ENCODE data around the gene TSHZ2.

The TSHZ2 gene

DNA sequence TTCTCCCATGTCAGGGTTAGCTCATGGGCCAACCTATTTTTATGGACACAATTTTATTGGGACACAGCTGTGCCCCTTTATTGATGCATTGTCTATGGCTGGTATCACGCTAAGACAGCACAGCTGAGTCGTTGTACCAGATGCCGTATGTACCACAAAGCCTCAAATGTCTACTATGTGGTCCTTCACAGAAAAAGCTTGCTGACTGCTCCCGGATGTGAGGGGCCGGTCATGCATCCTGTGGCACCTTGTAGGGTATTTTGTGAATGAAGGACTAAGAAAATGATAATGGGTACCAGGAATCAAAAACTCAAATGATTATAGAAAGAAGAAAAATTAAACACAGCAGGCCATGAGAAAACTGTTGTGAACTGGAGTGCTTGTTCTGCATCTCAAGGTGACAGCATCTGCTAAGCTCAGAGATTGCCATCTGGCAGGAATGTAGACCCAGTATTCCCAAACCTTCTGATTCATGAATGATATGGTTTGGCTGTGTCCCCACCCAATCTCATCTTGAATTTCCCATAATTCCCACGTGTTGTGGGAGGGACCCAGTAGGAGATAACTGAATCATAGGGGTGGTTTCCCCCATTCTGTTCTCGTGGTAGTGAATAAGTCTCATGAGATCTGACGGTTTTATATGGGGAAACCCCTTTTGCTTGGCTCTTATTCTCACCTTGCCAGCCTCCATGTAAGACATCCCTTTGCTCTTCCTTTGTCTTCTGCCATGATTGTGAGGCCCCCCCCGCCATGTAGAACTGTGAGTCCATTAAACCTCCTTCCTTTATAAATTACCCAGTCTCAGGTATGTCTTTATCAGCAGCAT, 248.5 kb downstream of the TSHZ2 start:
- DNase-seq: no peak

DNA sequence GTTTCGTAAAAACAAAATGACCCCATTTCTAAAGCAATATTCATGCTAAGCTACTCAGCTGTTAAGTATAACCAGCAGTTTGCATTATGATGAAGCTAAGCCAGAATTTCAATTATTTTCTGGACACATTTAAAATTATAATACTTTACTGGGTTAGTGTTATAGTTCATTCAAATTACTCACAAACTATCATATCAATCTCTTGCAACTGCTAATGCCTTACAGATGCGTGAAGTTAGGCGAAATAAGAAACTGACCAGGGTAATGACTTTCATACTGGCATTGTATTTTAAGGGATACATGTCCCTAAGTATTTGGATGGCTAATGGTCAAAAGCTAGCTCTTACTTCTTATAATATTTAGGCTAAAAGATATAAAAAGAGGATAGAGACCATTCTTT, 249.6 kb downstream of the TSHZ2 start:
- no peak for DNase-seq

DNA sequence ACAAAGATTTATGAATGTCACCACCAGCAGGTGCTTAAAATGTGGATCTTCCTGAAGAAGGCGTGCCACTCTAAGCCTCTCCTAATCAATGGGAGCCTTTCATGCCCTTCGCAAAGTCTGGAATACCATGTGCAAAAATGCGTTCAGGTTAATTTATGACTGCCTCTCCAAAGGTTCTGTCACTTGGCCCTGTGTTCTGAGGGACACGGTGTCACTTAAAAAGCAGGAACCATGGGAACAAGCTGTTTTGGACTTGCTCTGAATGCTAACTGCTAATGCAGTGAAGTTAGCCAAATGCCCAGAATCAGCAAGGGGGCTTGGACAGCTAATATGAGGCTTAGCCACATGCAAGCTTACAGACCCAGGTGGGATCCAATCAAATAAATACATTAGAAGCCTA, 250.3 kb downstream of the TSHZ2 start:
- no peak for DNase-seq

GRCh38 chr20:53222932-53223331, 250.8 kb downstream of the TSHZ2 start:
- no peak for DNase-seq

GRCh38 chr20:53223626-53224172, 251.5 kb downstream of the TSHZ2 start:
- DNase-seq: no peak

DNA sequence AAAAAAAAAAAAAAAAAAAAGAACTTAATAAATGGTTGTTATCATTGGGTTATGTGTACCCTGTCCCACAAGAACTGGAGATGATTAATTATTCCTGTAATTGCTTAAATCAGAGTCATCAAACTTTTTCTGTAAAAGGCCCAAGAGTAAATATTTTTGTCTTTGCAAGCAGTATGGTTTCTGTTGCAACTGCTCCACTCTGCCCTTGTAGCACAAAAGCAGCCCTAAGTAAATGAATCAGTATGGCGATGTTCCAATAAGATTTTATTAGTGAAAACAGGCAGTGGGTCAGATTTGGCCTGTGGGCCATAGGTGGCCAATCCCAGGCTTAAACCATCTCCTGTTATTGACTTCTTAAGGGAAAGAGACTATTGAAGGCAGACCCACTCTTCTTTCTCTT, 252.7 kb downstream of the TSHZ2 start:
- no peak for DNase-seq

DNA sequence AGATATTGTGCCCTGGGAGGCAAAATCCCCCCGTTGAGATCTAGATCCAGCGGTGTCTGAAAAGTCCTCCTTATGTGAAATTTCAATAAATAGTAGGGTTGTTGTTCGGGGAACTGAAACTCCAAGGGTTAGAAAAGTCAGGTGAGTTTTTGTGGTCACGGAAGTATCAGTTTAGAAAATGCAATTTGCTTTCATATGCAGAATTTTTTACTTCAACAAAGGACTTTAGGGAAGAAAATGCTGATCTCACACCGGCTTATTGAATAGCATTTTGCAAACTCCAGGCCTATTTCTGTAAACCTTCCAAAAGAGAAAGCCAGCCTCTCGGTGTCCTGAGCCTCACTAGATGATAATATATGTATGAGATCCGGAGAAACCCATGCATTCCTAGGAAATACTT, 254.7 kb downstream of the TSHZ2 start:
- DNase-seq: no peak

GRCh38 chr20:53227523-53227922, 255.4 kb downstream of the TSHZ2 start:
- no peak for DNase-seq

DNA sequence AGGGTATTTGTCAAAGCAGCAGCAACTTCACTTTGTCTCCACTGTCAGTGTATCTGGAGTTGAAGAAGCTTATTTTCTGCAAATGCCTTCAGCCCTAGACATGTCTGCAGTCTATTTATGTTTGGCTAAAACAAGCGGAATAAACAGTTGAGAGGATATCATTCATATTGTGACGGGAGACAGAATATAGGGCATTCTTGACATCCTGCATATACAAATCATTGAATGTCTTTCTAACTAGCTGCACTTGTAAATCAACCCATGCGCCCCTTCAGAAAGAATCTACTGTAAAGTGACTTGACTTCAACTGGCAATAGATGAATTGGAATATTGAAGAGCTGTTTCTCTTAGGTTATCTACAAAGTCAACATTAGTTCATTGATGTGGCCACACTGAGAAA, 258.9 kb downstream of the TSHZ2 start:
- DNase-seq: no peak

DNA sequence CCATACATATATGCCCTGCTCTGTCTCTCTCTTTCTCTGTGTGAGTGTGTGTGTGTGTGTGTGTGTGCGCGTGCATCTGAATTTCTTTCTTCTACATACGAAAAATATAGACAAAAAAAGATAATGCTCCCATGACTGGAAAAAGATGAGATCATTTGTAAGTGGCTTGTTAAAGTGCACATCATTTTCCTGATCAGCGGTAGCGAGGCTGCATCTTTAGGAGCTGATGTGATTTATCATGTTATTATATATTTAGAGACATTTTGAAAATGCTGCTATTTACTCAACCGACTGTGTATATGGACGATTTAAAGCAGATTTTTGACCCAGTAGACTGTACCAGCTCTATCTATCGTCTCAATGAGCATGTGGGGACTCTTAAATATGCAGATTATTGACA, 265.3 kb downstream of the TSHZ2 start:
- DNase-seq: no peak

- DNase-seq: no peak
Measured at GRCh38 chr20:53238121-53238660, 266.0 kb downstream of the TSHZ2 start.

GRCh38 chr20:53243152-53243551, 271.0 kb downstream of the TSHZ2 start:
- DNase-seq: no peak

DNA sequence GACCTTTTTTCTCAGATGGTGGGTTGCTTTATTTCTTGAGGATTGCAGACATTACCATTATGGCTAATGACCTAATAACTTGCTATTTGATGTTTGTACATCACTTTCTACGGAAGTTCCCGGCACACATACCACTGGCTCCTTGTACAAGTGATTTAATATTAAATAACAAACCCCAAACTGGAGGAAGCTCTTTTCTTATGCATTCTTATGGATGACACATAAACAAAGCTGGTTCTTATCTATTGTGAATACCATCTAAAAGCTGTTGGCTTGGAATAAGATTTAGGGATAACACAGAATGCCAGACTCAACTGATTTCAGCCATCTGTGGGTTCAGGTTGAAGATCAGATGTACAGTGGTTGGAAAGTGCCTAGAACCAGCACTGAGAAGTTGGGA, 272.6 kb downstream of the TSHZ2 start:
- no peak for DNase-seq

DNA sequence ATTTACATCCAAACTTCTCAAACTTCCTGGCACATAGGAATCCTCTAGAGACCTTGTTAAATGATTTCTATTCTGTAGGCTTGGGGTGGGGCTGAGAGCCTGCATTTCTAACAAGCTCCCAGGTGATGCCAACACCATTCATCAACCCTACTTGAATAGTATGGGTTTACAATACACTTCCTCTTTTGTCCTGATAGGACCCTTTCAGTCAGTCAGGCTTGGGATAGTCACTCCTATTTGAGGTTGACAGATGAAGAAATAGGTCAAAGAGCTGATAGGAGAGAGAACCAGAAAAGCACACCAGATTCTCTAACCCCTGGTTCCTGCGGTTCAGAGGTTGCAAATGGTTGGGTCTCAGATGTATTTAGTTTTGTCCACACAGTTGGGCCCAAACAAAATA, 273.4 kb downstream of the TSHZ2 start:
- DNase-seq: no peak

DNA sequence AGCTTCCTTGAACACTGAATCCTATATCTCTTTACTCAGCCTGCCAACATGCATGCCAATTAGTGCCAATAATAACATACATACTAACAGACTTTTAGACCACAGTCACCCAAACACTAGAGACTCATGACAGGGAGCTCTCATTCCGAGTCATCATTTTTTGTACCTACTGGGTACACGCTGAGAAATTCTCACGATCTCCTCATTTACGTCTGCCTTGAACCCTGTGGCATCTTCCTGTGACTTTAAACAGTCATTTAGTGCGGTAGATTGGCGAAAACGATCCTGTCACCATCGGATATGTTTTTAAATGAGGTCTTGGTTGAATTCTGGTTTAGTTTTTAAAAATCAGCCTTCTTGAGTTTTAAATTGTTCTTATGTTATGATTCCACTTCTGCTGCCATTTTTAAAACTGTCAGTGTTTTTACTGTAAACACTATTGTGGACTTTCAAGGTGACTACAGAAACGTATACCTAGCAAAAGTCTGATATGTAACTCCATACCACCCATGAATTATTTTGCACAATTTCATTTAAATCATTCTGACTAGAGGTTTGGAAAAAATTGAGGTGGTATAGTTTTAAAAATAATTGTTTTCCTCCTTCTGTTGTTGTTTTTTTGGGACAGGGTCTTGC, 275.4 kb downstream of the TSHZ2 start:
- DNase-seq: no peak

DNA sequence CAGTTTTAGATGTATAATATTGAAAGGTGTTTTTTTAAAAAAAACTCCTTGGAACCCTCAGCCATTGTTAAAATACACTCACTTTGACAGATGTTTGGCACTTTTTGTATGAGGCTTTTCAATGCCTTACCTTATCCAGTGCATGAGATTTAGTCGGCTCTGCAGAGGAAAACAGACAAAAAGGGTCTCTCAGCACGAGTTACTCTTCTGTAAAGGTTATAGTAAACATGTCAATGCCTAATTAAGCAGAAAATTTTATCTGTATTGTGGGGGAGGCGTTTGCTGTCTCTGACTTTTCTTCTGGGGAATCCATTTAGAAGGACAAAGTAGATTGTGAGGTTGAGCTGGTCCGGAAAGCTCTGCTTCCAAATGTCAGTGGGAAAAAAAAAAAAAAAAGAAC, 278.3 kb downstream of the TSHZ2 start:
- no peak for DNase-seq

GRCh38 chr20:53252002-53252401, 279.8 kb downstream of the TSHZ2 start:
- DNase-seq: no peak

- no peak for DNase-seq
Measured at GRCh38 chr20:53253668-53254067, 281.5 kb downstream of the TSHZ2 start.

DNA sequence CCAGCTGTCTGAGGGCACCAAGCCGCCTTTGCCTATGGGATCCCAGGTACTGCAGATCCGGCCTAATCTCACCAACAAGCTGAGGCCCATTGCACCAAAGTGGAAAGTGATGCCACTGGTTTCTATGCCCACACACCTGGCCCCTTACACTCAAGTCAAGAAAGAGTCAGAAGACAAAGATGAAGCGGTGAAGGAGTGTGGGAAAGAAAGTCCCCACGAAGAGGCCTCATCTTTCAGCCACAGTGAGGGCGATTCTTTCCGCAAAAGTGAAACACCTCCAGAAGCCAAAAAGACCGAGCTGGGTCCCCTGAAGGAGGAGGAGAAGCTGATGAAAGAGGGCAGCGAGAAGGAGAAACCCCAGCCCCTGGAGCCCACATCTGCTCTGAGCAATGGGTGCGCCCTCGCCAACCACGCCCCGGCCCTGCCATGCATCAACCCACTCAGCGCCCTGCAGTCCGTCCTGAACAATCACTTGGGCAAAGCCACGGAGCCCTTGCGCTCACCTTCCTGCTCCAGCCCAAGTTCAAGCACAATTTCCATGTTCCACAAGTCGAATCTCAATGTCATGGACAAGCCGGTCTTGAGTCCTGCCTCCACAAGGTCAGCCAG, 283.0 kb downstream of the TSHZ2 start:
- DNase-seq: no peak

DNA sequence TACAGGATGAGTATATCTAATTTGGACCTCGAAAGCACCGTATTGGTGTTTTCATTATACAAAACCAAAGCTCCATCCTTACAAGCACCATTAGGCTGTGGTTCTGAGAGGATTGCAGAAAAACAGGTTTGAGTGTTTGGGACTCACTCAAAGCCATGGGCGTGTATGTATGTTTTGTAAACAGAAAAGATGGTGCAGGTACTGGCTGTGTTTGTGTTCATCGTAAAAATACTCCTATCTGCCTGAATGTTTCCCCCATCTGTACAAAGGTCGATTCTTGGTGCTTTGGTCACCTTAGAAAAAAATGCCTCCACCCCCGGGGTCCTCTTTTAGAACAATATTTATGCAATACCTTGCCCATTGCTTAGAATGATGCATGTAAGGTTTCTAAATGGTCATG, 286.6 kb downstream of the TSHZ2 start:
- no peak for DNase-seq

DNA sequence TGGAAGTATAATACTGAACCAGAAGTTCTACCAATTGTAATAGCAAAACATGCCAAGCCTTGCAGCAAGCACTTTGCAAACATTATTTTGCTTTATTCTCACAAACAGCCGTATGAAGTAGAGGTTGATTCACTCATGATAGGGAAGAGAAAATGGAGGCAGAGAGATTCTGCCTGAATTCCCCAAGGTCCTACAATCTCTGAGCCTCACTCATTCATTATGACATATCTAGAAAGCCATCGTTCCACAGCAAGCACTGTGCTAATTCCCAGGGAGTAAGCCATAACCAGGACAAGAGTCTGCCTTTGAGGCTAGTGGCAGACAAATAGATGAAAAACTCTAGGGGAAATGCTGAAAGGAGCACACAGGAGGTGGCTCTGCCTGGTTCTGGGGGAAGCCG, 288.0 kb downstream of the TSHZ2 start:
- DNase-seq: no peak

DNA sequence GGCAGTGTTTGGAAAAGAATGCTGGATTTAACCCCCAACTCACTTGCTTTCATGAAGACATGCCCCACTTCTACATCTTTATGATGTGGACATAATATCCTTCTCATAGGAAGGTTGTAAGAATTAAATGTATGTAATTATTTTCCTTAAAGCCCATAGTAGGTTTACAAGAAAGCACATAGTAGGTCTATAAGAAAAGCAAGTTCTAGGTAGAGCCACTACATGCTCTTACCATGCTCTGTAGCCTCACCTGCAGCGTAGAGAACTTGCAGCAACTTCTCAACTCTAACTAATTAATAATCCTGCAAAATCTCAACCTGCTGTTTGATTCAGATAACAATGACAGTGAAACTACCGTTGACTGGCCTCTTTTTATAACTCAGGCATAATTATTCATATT, 288.4 kb downstream of the TSHZ2 start:
- no peak for DNase-seq

- no peak for DNase-seq
Measured at GRCh38 chr20:53262365-53262764, 290.2 kb downstream of the TSHZ2 start.

All from DMS79 (cell line).